CD4-positive, alpha-beta T cell (primary cell): ENCODE results near the gene ULK4. TPM values are rescaled to one million over a fixed set of nuclear protein-coding genes. Genes with fewer than 3 reads are reported as not detected.
"Not testable (repeated sequence)": the region's sequence is repeated elsewhere in the genome, so short reads cannot be mapped to it uniquely, and the experiment has no call there.

Experiments used
- ATAC-seq: fragments of 200-7000 bp; cut with Tn5 transposase; one replicate; pipeline ENCODE4 v1.10.0; 2022; ENCODE audit warnings: mild to moderate bottlenecking; ENCODE audit not compliant: poor library complexity
- CTCF ChIA-PET: fragments of 350-600 bp; sonication (Branson Sonifier 250); formaldehyde crosslinking; loops from one replicate; lab custom pipeline; 2021; ENCODE audit warnings: antibody characterized with exemption, inconsistent platforms; lab: Charles Lee
- POLR2A ChIA-PET: fragments of 350-600 bp; sonication (Branson Sonifier 250); formaldehyde crosslinking; loops from one replicate; lab custom pipeline; 2021; ENCODE audit warnings: antibody characterized with exemption, inconsistent platforms; lab: Charles Lee
- DNase-seq, 14 experiments: peaks; one replicate each; pipeline ENCODE4 v3.0.0-alpha.2; 2013 to 2020; ENCODE audit warnings: mixed read lengths in 2 of 14
- H3K27ac ChIP-seq, 2 donors: one replicate each; pipeline versions ENCODE4 v1.5.1 to v1.7.0; 2013; ENCODE audit warnings: low read length in 2 of 2, low read depth in 1 of 2, mild to moderate bottlenecking in 1 of 2
- H3K27me3 ChIP-seq, 2 experiments: 1 replicate in 1 of 2; 2 replicates in 1 of 2; pipeline versions ENCODE4 v1.6.1 to v1.7.0; 2013; ENCODE audit warnings: low read length in 2 of 2, control low read depth in 1 of 2, mild to moderate bottlenecking in 1 of 2, moderate library complexity in 1 of 2; ENCODE audit not compliant: insufficient read depth in 2 of 2, control insufficient read depth in 1 of 2
- H3K36me3 ChIP-seq: one replicate; pipeline ENCODE4 v1.6.1; 2013; ENCODE audit warnings: low read length, control low read depth; ENCODE audit not compliant: insufficient read depth
- H3K4me1 ChIP-seq: one replicate; pipeline ENCODE4 v1.6.1; 2013; ENCODE audit warnings: low read length, control low read depth; ENCODE audit not compliant: insufficient read depth
- H3K4me3 ChIP-seq: one replicate; pipeline ENCODE4 v1.5.1; 2013; ENCODE audit warnings: mild to moderate bottlenecking, low read length, moderate library complexity
- H3K9me3 ChIP-seq, 2 experiments: 1 replicate in 1 of 2; 2 replicates in 1 of 2; pipeline versions ENCODE4 v1.6.1 to v1.7.0; 2013; ENCODE audit warnings: low read length in 2 of 2, mild to moderate bottlenecking in 2 of 2, control low read depth in 1 of 2, moderate library complexity in 1 of 2; ENCODE audit not compliant: control insufficient read depth in 1 of 2, insufficient read depth in 1 of 2
- H3K27ac Mint-ChIP-seq: one replicate; pipeline ENCODE4 v1.8.0; 2020; ENCODE audit warnings: mixed read lengths
- H3K27me3 Mint-ChIP-seq: one replicate; pipeline ENCODE4 v1.8.0; 2021; ENCODE audit warnings: mixed read lengths
- H3K36me3 Mint-ChIP-seq: one replicate; pipeline ENCODE4 v1.8.0; 2021; ENCODE audit warnings: low read depth, mixed read lengths
- H3K4me1 Mint-ChIP-seq: one replicate; pipeline ENCODE4 v1.8.0; 2021; ENCODE audit warnings: low read depth, mixed read lengths
- H3K4me3 Mint-ChIP-seq: one replicate; pipeline ENCODE4 v1.8.0; 2020; ENCODE audit warnings: mild to moderate bottlenecking, mixed read lengths
- H3K9me3 Mint-ChIP-seq: one replicate; pipeline ENCODE4 v1.8.0; 2020; ENCODE audit warnings: mixed read lengths
- CTCF ChIP-seq: fragments of 200-600 bp; IDR thresholded peaks from one replicate; pipeline ENCODE4 v1.8.0; 2022; ENCODE audit warnings: antibody characterized with exemption, mild to moderate bottlenecking
- intact Hi-C, 2 experiments: fragments of 100-400 bp; cut with DNase I in 1 of 2; cut with micrococcal nuclease in 1 of 2; formaldehyde crosslinking; loops; one replicate each; pipeline versions ENCODE4 v1.15.1 to v1.9.0; 2023 to 2025; cut with DNase I, micrococcal nuclease
- total RNA-seq, 174 experiments: library from RNA in 2 of 174; stranded (reverse) in 2 of 174; gene quantifications; one replicate each; pipeline ENCODE4 v1.2.3 and lab custom pipeline; 2021 to 2026

Gene ULK4
- total RNA-seq, 2 experiments from 2014 or later: 23.8 to 28.6 TPM

- TF ChIP-seq CTCF: no peak
- peaks cover 3% of the 10 kb centered on the region for H3K9me3 Mint-ChIP-seq
- Histone ChIP-seq H3K4me1 (peaks cover 3% of the 10 kb centered on the region), H3K4me3 (no peak overlapping the region), H3K9me3 (no peaks in the 10 kb centered on the region), H3K27ac (no peak overlapping the region), H3K27me3 (no peaks in the 10 kb centered on the region), H3K36me3 (no peaks in the 10 kb centered on the region)
- intact Hi-C loops: no loop called here
- no peak overlapping the region for H3K4me3 Mint-ChIP-seq
- no peaks in the 10 kb centered on the region for H3K4me1 Mint-ChIP-seq
- ATAC-seq: no peak
- H3K36me3 Mint-ChIP-seq: no peaks in the 10 kb centered on the region
- no peak for DNase-seq
- ChIA-PET CTCF (no interaction called here), POLR2A (no interaction called here)
- H3K27ac Mint-ChIP-seq: no peak overlapping the region
- H3K27me3 Mint-ChIP-seq: no peaks in the 10 kb centered on the region
These were observed 673.1 kb downstream of the ULK4 start for GRCh38 chr3:41288785-41289184.

- Mint-ChIP-seq H3K4me1 (no peaks in the 10 kb centered on the region), H3K9me3 (peaks cover 3% of the 10 kb centered on the region), H3K27ac (no peak overlapping the region), H3K27me3 (no peaks in the 10 kb centered on the region), H3K36me3 (no peaks in the 10 kb centered on the region), H3K4me3 (no peak overlapping the region)
- H3K27ac ChIP-seq: no peak overlapping the region
- H3K27me3 ChIP-seq: no peaks in the 10 kb centered on the region
- no peak for ATAC-seq
- POLR2A ChIA-PET: interaction anchor here (0.8 kb wide), 1 partner anchor 8 kb away, joined by 3 read pairs; no protein-coding TSS in a partner anchor
- CTCF ChIA-PET: no interaction called here
- intact Hi-C loops: no loop called here
- DNase-seq: no peak
- no peaks in the 10 kb centered on the region for H3K9me3 ChIP-seq
- TF ChIP-seq CTCF: no peak
- H3K36me3 ChIP-seq: no peaks in the 10 kb centered on the region
- peaks cover 3% of the 10 kb centered on the region for H3K4me1 ChIP-seq
- no peak overlapping the region for H3K4me3 ChIP-seq
These were observed 675.6 kb downstream of the ULK4 start for GRCh38 chr3:41286305-41286704.

- H3K9me3 Mint-ChIP-seq: not testable (repeated sequence)
These were observed 677.0 kb downstream of the ULK4 start for GRCh38 chr3:41284934-41285333.

GRCh38 chr3:41277790-41278465, 684.0 kb downstream of the ULK4 start:
- no peak for ATAC-seq
- Mint-ChIP-seq H3K4me3 (no peak overlapping the region), H3K27ac (no peak overlapping the region), H3K4me1 (no peaks in the 10 kb centered on the region), H3K36me3 (no peaks in the 10 kb centered on the region), H3K9me3 (peaks cover 2% of the 10 kb centered on the region), H3K27me3 (no peaks in the 10 kb centered on the region)
- Histone ChIP-seq H3K27ac (no peak overlapping the region), H3K36me3 (no peaks in the 10 kb centered on the region), H3K4me1 (no peaks in the 10 kb centered on the region), H3K9me3 (peaks cover 6 to 9% of the 10 kb centered on the region in 2 experiments), H3K4me3 (no peak overlapping the region), H3K27me3 (no peaks in the 10 kb centered on the region)
- TF ChIP-seq CTCF: no peak
- ChIA-PET POLR2A (no interaction called here), CTCF (no interaction called here)
- intact Hi-C loops: no loop called here
- DNase-seq: no peak

More at GRCh38 chr3:41284934-41285333, 677.0 kb downstream of the ULK4 start:
- H3K27ac ChIP-seq, H3K36me3 Mint-ChIP-seq, H3K4me1 ChIP-seq, H3K27ac Mint-ChIP-seq, H3K4me1 Mint-ChIP-seq, H3K27me3 ChIP-seq, H3K4me3 Mint-ChIP-seq, H3K36me3 ChIP-seq, DNase-seq, H3K4me3 ChIP-seq, CTCF ChIA-PET, H3K27me3 Mint-ChIP-seq, intact Hi-C loops, H3K9me3 ChIP-seq, ATAC-seq, POLR2A ChIA-PET: not testable (repeated sequence)
